Spleen (tissue), 7 donors: ENCODE measurements around the gene DDX20.

Source experiments
- POLR2A ChIP-seq, 3 donors: fragments of 450-650 bp; IDR thresholded peaks; one replicate each; pipeline ENCODE4 v1.5.1; 2017; ENCODE audit warnings: antibody characterized with exemption in 3 of 3, mild to moderate bottlenecking in 1 of 3
- TF ChIP-seq, protein P1 (sequence below), 11 experiments: fragments of 200-600 bp in 7 of 11; fragments of 450-650 bp in 4 of 11; sonication (generic) in 4 of 11; IDR thresholded peaks in 8 of 11; conservative IDR thresholded peaks in 3 of 11; 1 replicate in 7 of 11; 2 replicates in 4 of 11; pipeline versions ENCODE4 v1.4.0 to v1.8.0; 2016 to 2021; ENCODE audit warnings: antibody characterized with exemption in 11 of 11, inconsistent platforms in 4 of 11, mild to moderate bottlenecking in 1 of 11
- donor health status: DM: no; HTN: no; CAD: no; lungs with moderate emphysema.
- donor health status: DM: no; HTN: no; CAD: no.
- donor health status: DM: no; HTN: no; CAD: no.

DNA sequence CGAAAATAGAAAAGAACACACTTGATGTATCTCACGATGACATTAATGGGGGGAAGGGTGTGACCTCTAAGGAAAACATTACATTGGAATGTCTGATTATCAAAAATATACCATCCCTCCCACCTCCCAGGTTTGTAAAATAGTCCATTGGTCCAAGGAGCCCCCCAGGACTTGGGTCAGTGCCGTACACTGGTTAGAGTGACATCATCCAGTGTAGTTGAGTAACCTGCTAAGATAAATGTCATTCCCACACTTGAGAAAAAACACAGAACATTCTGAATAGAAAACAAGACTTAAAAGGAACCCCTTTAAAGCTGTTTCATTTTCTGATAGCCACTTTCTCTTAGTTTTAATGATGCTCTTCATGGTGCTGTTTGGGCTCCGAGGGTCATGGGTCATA is 15.2 kb downstream of the DDX20 start:
- TF ChIP-seq POLR2A (IDR thresholded peaks at IDR 0.05): no peak
- TF ChIP-seq, protein P1, sequence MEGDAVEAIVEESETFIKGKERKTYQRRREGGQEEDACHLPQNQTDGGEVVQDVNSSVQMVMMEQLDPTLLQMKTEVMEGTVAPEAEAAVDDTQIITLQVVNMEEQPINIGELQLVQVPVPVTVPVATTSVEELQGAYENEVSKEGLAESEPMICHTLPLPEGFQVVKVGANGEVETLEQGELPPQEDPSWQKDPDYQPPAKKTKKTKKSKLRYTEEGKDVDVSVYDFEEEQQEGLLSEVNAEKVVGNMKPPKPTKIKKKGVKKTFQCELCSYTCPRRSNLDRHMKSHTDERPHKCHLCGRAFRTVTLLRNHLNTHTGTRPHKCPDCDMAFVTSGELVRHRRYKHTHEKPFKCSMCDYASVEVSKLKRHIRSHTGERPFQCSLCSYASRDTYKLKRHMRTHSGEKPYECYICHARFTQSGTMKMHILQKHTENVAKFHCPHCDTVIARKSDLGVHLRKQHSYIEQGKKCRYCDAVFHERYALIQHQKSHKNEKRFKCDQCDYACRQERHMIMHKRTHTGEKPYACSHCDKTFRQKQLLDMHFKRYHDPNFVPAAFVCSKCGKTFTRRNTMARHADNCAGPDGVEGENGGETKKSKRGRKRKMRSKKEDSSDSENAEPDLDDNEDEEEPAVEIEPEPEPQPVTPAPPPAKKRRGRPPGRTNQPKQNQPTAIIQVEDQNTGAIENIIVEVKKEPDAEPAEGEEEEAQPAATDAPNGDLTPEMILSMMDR (IDR thresholded peaks at IDR 0.05 in 8 of 11, conservative IDR thresholded peaks at IDR 0.05 in 3 of 11): no peak
